Peyer's patch (tissue), 4 donors: Measurements from ENCODE around the gene TRIM52.

Experiments used
- POLR2A ChIP-seq, 2 donors: fragments of 450-650 bp; IDR thresholded peaks; one replicate each; pipeline ENCODE4 v1.5.1; 2017; ENCODE audit warnings: antibody characterized with exemption in 2 of 2, mild to moderate bottlenecking in 2 of 2, moderate library complexity in 2 of 2
- TF ChIP-seq, protein P1 (sequence below), 6 experiments: fragments of 450-650 bp in 4 of 6; fragments of 200-600 bp in 2 of 6; sonication (generic) in 1 of 6; IDR thresholded peaks; one replicate each; pipeline ENCODE4 v1.5.1; 2017 to 2019; ENCODE audit warnings: antibody characterized with exemption in 6 of 6, mild to moderate bottlenecking in 3 of 6, moderate library complexity in 1 of 6

DNA sequence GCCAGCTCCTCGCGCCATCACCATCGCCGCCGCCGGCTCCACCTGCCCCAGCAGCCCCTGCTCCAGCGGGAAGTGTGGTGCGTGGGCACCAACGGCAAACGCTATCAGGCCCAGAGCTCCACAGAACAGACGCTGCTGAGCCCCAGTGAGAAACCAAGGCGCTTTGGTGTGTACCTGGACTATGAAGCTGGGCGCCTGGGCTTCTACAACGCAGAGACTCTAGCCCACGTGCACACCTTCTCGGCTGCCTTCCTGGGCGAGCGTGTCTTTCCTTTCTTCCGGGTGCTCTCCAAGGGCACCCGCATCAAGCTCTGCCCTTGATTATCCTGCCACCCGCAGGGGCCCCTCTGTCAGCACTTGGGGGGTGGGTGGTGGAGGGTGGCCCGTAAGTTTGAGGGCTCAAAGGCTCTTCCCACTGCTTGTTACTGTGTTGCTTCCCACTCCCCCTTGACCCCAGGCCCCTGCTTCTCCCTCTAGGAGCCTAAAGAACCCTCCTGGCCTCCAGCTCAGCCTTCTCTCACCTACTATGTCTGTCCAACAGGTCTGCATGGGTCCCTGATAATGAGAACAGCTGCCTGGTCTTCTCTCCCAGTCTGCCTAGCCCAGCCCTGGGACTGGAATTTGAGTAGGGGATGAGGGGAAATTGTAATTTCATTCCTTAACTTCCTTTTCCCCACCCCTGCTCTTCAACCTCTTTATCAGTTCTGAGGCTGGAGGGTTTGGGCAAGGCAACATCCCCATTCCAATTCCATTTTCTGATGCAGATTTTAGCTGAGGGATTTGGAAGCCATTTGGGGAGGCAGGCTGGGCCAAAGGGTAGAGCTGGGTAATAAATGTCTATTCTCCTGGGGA, 26.3 kb downstream of the TRIM52 start:
- TF ChIP-seq, protein P1, sequence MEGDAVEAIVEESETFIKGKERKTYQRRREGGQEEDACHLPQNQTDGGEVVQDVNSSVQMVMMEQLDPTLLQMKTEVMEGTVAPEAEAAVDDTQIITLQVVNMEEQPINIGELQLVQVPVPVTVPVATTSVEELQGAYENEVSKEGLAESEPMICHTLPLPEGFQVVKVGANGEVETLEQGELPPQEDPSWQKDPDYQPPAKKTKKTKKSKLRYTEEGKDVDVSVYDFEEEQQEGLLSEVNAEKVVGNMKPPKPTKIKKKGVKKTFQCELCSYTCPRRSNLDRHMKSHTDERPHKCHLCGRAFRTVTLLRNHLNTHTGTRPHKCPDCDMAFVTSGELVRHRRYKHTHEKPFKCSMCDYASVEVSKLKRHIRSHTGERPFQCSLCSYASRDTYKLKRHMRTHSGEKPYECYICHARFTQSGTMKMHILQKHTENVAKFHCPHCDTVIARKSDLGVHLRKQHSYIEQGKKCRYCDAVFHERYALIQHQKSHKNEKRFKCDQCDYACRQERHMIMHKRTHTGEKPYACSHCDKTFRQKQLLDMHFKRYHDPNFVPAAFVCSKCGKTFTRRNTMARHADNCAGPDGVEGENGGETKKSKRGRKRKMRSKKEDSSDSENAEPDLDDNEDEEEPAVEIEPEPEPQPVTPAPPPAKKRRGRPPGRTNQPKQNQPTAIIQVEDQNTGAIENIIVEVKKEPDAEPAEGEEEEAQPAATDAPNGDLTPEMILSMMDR (IDR thresholded peaks at IDR 0.05): no peak
- TF ChIP-seq POLR2A (IDR thresholded peaks at IDR 0.05): no peak
